Ovary (tissue), 3 donors: ENCODE results near the gene HBZ.

ENCODE experiments used
- POLR2A ChIP-seq: fragments of 450-650 bp; IDR thresholded peaks from one replicate; pipeline ENCODE4 v1.6.1; 2017; ENCODE audit warnings: antibody characterized with exemption, mild to moderate bottlenecking, moderate library complexity
- TF ChIP-seq, protein P1 (sequence below), 3 donors: fragments of 450-650 bp in 2 of 3; fragments of 200-600 bp in 1 of 3; IDR thresholded peaks; one replicate each; pipeline versions ENCODE4 v1.5.1 to v1.8.0; 2016 to 2022; ENCODE audit warnings: antibody characterized with exemption in 3 of 3, mild to moderate bottlenecking in 1 of 3
- donor health status: DM: no; HTN: no; CAD: no.

- no peak for TF ChIP-seq POLR2A
- TF ChIP-seq, protein P1, sequence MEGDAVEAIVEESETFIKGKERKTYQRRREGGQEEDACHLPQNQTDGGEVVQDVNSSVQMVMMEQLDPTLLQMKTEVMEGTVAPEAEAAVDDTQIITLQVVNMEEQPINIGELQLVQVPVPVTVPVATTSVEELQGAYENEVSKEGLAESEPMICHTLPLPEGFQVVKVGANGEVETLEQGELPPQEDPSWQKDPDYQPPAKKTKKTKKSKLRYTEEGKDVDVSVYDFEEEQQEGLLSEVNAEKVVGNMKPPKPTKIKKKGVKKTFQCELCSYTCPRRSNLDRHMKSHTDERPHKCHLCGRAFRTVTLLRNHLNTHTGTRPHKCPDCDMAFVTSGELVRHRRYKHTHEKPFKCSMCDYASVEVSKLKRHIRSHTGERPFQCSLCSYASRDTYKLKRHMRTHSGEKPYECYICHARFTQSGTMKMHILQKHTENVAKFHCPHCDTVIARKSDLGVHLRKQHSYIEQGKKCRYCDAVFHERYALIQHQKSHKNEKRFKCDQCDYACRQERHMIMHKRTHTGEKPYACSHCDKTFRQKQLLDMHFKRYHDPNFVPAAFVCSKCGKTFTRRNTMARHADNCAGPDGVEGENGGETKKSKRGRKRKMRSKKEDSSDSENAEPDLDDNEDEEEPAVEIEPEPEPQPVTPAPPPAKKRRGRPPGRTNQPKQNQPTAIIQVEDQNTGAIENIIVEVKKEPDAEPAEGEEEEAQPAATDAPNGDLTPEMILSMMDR (IDR thresholded peaks at IDR 0.05) = no peak
Measured at GRCh38 chr16:203246-203645, 50.8 kb downstream of the HBZ start.
